Adrenal gland (tissue), 5 donors: ENCODE measurements around the gene SMIM44.

ENCODE experiments used
- CTCF ChIP-seq, 6 experiments: fragments of 450-650 bp in 4 of 6; fragments of 200-600 bp in 2 of 6; sonication (generic) in 1 of 6; IDR thresholded peaks; 1 replicate in 5 of 6; 2 replicates in 1 of 6; pipeline versions ENCODE4 v1.5.1 to v1.8.0; 2016 to 2021; ENCODE audit warnings: antibody characterized with exemption in 6 of 6, mild to moderate bottlenecking in 2 of 6, moderate library complexity in 1 of 6
- POLR2A ChIP-seq, 2 donors: fragments of 450-650 bp; IDR thresholded peaks; one replicate each; pipeline ENCODE4 v1.6.1; 2017; ENCODE audit warnings: antibody characterized with exemption in 2 of 2, mild to moderate bottlenecking in 2 of 2, moderate library complexity in 1 of 2
- donor health status: DM: no; HTN: no; CAD: no.

DNA sequence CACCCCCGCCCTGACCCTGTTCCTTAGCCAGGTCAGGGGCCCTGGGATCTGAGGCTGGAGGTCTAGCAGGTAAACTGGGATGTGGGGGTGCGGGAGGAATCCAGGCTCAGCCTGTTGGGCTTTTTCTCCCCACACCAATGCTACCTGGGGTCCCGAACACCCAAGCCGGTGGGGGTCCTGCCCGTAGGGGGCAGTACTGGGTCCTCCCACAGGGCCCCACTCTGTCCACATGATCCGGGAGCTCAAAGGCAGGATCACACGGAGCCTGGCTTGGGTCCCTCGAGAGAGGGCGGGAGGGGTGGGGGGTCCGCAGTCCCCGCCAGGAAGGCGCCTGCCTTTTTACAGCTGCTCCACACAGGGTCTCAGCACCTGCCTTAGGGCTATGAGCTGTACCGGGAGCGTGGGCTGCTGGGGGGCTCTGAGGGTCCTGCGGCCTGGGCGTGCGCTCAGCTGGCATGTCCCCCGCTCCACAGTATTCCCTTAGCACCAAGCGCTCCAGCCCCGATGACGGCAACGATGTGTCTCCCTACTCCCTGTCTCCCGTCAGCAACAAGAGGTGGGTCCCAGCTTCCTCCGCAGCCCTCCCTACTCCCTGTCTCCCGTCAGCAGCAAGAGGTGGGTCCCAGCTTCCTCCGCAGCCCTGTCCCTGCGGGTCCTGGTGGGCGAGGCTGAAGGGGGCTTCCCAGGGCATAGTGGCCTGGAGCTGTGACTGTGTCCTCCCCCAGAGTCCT is 43.4 kb upstream of the SMIM44 start:
- TF ChIP-seq CTCF (IDR thresholded peaks at IDR 0.05) (no peak), POLR2A (IDR thresholded peaks at IDR 0.05) (no peak)
